ENCODE results near the gene GOLIM4.

The GOLIM4 gene

GRCh38 chr3:168085491-168086119 lies 10.1 kb downstream of the GOLIM4 start:
- H3K36me3 ChIP-seq (replicated peaks) = no peaks in the 10 kb centered on the region
- in situ Hi-C loops (cut with HindIII; ENCODE audit: low pct_ligation_motif_present, low sequenced_read_pairs) = no loop called here
- H3K27ac ChIP-seq = no peak overlapping the region
- no peak for DNase-seq
- no peaks in the 10 kb centered on the region for H3K27me3 ChIP-seq (replicated peaks)
- no peak for TF ChIP-seq CTCF (IDR thresholded peaks at IDR 0.05; ENCODE audit: low read depth, low read length, missing control alignments)
- no peak overlapping the region for H3K4me3 ChIP-seq (ENCODE audit: low read depth, low read length)

- DNase-seq = no peak
- H3K36me3 ChIP-seq (replicated peaks) = no peaks in the 10 kb centered on the region
- TF ChIP-seq CTCF (IDR thresholded peaks at IDR 0.05; ENCODE audit: low read depth, low read length, missing control alignments) = no peak
- H3K4me3 ChIP-seq (ENCODE audit: low read depth, low read length) = no peak overlapping the region
- no peak overlapping the region for H3K27ac ChIP-seq
- H3K27me3 ChIP-seq (replicated peaks) = no peaks in the 10 kb centered on the region
- in situ Hi-C loops (cut with HindIII; ENCODE audit: low pct_ligation_motif_present, low sequenced_read_pairs) = no loop called here
Measured at GRCh38 chr3:168083906-168084305, 11.8 kb downstream of the GOLIM4 start.

- H3K27me3 ChIP-seq (replicated peaks) = no peaks in the 10 kb centered on the region
- H3K36me3 ChIP-seq (replicated peaks) = no peaks in the 10 kb centered on the region
- no peak overlapping the region for H3K4me3 ChIP-seq (ENCODE audit: low read depth, low read length)
- TF ChIP-seq CTCF (IDR thresholded peaks at IDR 0.05; ENCODE audit: low read depth, low read length, missing control alignments) = no peak
- no peak for DNase-seq
- H3K27ac ChIP-seq = no peak overlapping the region
- in situ Hi-C loops (cut with HindIII; ENCODE audit: low pct_ligation_motif_present, low sequenced_read_pairs) = no loop called here
Measured at GRCh38 chr3:168081856-168082255, 13.9 kb downstream of the GOLIM4 start.

- no peak for DNase-seq
- H3K27ac ChIP-seq = no peak overlapping the region
- H3K36me3 ChIP-seq (replicated peaks) = no peaks in the 10 kb centered on the region
- in situ Hi-C loops (cut with HindIII; ENCODE audit: low pct_ligation_motif_present, low sequenced_read_pairs) = no loop called here
- no peak overlapping the region for H3K4me3 ChIP-seq (ENCODE audit: low read depth, low read length)
- no peak for TF ChIP-seq CTCF (IDR thresholded peaks at IDR 0.05; ENCODE audit: low read depth, low read length, missing control alignments)
- H3K27me3 ChIP-seq (replicated peaks) = no peaks in the 10 kb centered on the region
Measured at GRCh38 chr3:168081171-168081771, 14.5 kb downstream of the GOLIM4 start.

GRCh38 chr3:168080499-168081170 lies 15.1 kb downstream of the GOLIM4 start:
- Histone ChIP-seq H3K27ac (no peak overlapping the region), H3K4me3 (ENCODE audit: low read depth, low read length) (no peak overlapping the region), H3K36me3 (replicated peaks) (no peaks in the 10 kb centered on the region), H3K27me3 (replicated peaks) (no peaks in the 10 kb centered on the region)
- no peak for TF ChIP-seq CTCF (IDR thresholded peaks at IDR 0.05; ENCODE audit: low read depth, low read length, missing control alignments)
- in situ Hi-C loops (cut with HindIII; ENCODE audit: low pct_ligation_motif_present, low sequenced_read_pairs) = no loop called here
- no peak for DNase-seq

Measured in brain microvascular endothelial cell (primary cell).